Measurements from ENCODE around the gene LRRC27. TPM values are rescaled to one million over a fixed set of nuclear protein-coding genes. Genes with fewer than 3 reads are reported as not detected.

Gene LRRC27
- polyA plus RNA-seq, 2 of the 4 experiments (the other 2 are of a cell fraction), result 6.5 to 6.9 TPM

DNA sequence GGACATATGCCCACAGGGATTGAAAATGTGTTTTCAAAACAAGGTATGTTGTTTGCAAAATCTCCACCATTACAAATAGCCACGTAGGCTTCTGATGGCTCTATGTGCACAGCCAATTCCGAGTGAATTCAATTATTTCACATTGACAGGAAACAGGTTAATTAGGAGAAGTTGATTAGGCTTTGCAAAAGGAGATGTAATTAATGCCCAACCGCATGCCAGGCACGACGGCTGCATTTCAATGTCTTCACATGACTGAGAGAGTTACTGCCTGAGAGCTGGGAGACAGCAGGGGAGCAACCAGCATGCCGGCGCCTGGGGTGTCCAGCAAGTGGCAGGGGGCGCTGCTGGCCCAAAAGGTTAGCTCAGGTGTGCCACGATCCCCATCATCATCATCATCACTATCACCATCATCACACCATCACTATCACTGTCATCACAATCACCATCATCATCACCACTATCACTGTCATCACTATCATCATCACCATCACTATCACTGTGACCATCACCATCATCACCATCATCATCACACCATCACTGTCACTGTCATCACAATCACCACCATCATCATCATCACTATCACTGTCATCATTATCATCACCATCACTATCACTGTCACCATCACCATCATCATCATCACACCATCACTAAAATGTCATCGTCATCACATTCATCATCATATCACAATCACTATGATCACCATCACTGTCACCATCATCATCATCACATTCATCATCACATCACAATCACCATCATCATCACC, 95.2 kb downstream of the LRRC27 start:
- H3K4me1 ChIP-seq, result peaks cover 5% of the 10 kb centered on the region
- WGBS (ENCODE audit: missing lambda C conversion rate), result 81% methylated on average over 10 of the region's 10 CpGs
- TF ChIP-seq RFX5 (IDR thresholded peaks at IDR 0.05) (no peak), PHF8 (IDR thresholded peaks at IDR 0.05; ENCODE audit: borderline replicate concordance, low read depth) (no peak), MAFK (IDR thresholded peaks at IDR 0.05; ENCODE audit: partially characterized antibody) (no peak)
- TF ChIP-seq, protein P1, sequence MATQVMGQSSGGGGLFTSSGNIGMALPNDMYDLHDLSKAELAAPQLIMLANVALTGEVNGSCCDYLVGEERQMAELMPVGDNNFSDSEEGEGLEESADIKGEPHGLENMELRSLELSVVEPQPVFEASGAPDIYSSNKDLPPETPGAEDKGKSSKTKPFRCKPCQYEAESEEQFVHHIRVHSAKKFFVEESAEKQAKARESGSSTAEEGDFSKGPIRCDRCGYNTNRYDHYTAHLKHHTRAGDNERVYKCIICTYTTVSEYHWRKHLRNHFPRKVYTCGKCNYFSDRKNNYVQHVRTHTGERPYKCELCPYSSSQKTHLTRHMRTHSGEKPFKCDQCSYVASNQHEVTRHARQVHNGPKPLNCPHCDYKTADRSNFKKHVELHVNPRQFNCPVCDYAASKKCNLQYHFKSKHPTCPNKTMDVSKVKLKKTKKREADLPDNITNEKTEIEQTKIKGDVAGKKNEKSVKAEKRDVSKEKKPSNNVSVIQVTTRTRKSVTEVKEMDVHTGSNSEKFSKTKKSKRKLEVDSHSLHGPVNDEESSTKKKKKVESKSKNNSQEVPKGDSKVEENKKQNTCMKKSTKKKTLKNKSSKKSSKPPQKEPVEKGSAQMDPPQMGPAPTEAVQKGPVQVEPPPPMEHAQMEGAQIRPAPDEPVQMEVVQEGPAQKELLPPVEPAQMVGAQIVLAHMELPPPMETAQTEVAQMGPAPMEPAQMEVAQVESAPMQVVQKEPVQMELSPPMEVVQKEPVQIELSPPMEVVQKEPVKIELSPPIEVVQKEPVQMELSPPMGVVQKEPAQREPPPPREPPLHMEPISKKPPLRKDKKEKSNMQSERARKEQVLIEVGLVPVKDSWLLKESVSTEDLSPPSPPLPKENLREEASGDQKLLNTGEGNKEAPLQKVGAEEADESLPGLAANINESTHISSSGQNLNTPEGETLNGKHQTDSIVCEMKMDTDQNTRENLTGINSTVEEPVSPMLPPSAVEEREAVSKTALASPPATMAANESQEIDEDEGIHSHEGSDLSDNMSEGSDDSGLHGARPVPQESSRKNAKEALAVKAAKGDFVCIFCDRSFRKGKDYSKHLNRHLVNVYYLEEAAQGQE (IDR thresholded peaks at IDR 0.05), result no peak
- ChIA-PET CTCF (interaction anchor here (1.0 to 2.1 kb wide), 4 partner anchors 14 to 40 kb away, joined by 3 to 7 read pairs (median 4); no protein-coding TSS in a partner anchor), POLR2A (no interaction called here)
- no peaks in the 10 kb centered on the region for H3K9me3 ChIP-seq
- DNase-seq (ENCODE audit: low read depth in 1 of 2, low spot score in 1 of 2) (no peak), ATAC-seq (no peak), FAIRE-seq (no peak)
- H3K4me3 ChIP-seq, result no peak overlapping the region
- no peak overlapping the region for H3K27ac ChIP-seq
- H3K4me2 ChIP-seq, result no peak overlapping the region

DNA sequence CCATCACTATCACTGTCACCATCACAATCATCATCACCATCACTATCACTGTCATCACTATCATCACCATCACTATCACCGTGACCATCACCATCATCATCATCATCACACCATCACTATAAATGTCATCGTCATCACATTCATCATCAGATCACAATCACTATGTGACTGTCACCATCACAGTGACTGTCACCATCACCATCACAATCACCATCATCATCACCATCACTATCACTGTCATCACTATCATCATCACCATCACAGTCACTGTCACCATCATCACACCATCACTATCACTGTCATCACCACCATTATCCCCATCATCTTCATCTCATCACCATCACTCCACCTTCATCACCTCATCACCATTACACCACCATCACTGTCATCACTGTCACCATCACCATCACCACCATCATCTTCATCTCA, 96.0 kb downstream of the LRRC27 start:
- CTCF ChIA-PET, result no interaction called here
- ATAC-seq (no peak), FAIRE-seq (no peak), DNase-seq (ENCODE audit: low read depth in 1 of 2, low spot score in 1 of 2) (no peak)
- no peak overlapping the region for H3K4me3 ChIP-seq
- no peaks in the 10 kb centered on the region for H3K9me3 ChIP-seq
- no peak overlapping the region for H3K27ac ChIP-seq
- POLR2A ChIA-PET, result no interaction called here
- TF ChIP-seq HOXA7 (CRISPR knock-in tag; IDR thresholded peaks at IDR 0.05) (no peak), RNF2 (IDR thresholded peaks at IDR 0.05; ENCODE audit: borderline replicate concordance, low read depth) (no peak), ZSCAN20 (CRISPR knock-in tag; IDR thresholded peaks at IDR 0.05) (no peak), RAD21 (conservative IDR thresholded peaks at IDR 0.05 in 1 of 2, IDR thresholded peaks at IDR 0.05 in 1 of 2) (no peak), MAZ (IDR thresholded peaks at IDR 0.05; ENCODE audit: borderline replicate concordance, low read depth, low read length) (no peak), NPAS2 (CRISPR knock-in tag; IDR thresholded peaks at IDR 0.05; ENCODE audit: borderline replicate concordance) (no peak), HOXB5 (CRISPR knock-in tag; IDR thresholded peaks at IDR 0.05) (no peak), MAFK (IDR thresholded peaks at IDR 0.05; ENCODE audit: partially characterized antibody) (no peak), ESRRA (IDR thresholded peaks at IDR 0.05; ENCODE audit: borderline replicate concordance, low read length) (no peak), FOXS1 (CRISPR knock-in tag; IDR thresholded peaks at IDR 0.05) (no peak), FOSL2 (IDR thresholded peaks at IDR 0.05) (no peak), FOSL2 (CRISPR knock-in tag; IDR thresholded peaks at IDR 0.05) (no peak), JUNB (IDR thresholded peaks at IDR 0.05) (no peak)
- TF ChIP-seq, protein P2, sequence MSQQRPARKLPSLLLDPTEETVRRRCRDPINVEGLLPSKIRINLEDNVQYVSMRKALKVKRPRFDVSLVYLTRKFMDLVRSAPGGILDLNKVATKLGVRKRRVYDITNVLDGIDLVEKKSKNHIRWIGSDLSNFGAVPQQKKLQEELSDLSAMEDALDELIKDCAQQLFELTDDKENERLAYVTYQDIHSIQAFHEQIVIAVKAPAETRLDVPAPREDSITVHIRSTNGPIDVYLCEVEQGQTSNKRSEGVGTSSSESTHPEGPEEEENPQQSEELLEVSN (IDR thresholded peaks at IDR 0.05; ENCODE audit: borderline replicate concordance, low read depth), result no peak
- TF ChIP-seq, protein P3, sequence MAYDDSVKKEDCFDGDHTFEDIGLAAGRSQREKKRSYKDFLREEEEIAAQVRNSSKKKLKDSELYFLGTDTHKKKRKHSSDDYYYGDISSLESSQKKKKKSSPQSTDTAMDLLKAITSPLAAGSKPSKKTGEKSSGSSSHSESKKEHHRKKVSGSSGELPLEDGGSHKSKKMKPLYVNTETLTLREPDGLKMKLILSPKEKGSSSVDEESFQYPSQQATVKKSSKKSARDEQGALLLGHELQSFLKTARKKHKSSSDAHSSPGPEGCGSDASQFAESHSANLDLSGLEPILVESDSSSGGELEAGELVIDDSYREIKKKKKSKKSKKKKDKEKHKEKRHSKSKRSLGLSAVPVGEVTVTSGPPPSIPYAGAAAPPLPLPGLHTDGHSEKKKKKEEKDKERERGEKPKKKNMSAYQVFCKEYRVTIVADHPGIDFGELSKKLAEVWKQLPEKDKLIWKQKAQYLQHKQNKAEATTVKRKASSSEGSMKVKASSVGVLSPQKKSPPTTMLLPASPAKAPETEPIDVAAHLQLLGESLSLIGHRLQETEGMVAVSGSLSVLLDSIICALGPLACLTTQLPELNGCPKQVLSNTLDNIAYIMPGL (CRISPR knock-in tag; IDR thresholded peaks at IDR 0.05; ENCODE audit: borderline replicate concordance), result no peak
- TF ChIP-seq, protein P4, sequence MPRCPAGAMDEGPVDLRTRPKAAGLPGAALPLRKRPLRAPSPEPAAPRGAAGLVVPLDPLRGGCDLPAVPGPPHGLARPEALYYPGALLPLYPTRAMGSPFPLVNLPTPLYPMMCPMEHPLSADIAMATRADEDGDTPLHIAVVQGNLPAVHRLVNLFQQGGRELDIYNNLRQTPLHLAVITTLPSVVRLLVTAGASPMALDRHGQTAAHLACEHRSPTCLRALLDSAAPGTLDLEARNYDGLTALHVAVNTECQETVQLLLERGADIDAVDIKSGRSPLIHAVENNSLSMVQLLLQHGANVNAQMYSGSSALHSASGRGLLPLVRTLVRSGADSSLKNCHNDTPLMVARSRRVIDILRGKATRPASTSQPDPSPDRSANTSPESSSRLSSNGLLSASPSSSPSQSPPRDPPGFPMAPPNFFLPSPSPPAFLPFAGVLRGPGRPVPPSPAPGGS (IDR thresholded peaks at IDR 0.05), result no peak
- TF ChIP-seq, protein P5, sequence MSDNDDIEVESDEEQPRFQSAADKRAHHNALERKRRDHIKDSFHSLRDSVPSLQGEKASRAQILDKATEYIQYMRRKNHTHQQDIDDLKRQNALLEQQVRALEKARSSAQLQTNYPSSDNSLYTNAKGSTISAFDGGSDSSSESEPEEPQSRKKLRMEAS (IDR thresholded peaks at IDR 0.05), result no peak
- TF ChIP-seq, protein P6, sequence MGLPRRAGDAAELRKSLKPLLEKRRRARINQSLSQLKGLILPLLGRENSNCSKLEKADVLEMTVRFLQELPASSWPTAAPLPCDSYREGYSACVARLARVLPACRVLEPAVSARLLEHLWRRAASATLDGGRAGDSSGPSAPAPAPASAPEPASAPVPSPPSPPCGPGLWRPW (IDR thresholded peaks at IDR 0.05), result no peak
- WGBS (ENCODE audit: missing lambda C conversion rate), result 96% methylated on average over 2 of the region's 2 CpGs
- peaks cover 4% of the 10 kb centered on the region; the same call in 1 of the 3 replicates for H3K4me1 ChIP-seq
- H3K4me2 ChIP-seq, result no peak overlapping the region
